ENCODE results near the gene RCBTB2. TPM values are rescaled to one million over a fixed set of nuclear protein-coding genes. Genes with fewer than 3 reads are reported as not detected.

Gene RCBTB2
- total RNA-seq, 2 donors from 2014 or later = 1.6 to 6.0 TPM

DNA sequence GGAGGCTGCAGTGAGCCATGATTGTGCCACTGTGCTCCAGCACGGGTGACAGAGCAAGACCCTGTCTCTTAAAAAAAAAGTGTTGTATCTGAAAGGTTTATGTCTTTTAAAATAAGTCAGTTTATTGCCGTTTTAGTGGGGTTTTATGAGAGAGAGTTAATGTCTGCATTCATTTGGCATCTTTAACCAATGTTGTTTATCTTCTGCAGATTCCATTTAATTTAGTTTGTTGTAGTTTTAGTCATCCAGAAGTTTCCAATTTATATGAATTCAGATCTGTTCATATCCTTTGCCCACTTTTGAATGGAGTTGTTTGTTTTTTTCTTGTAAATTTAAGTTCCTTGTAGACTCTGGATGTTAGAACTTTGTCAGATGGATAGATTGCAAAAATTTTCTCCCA is 83.2 kb downstream of the RCBTB2 start:
- Histone ChIP-seq H3K27ac (no peak overlapping the region), H3K4me1 (no peaks in the 10 kb centered on the region), H3K36me3 (replicated peaks in 1 of 2; ENCODE audit: insufficient read depth in 1 of 2, low read depth in 2 of 2) (no peaks in the 10 kb centered on the region), H3K9me3 (no peaks in the 10 kb centered on the region), H3K4me3 (no peak overlapping the region), H3K27me3 (no peaks in the 10 kb centered on the region)
- TF ChIP-seq, protein P1, sequence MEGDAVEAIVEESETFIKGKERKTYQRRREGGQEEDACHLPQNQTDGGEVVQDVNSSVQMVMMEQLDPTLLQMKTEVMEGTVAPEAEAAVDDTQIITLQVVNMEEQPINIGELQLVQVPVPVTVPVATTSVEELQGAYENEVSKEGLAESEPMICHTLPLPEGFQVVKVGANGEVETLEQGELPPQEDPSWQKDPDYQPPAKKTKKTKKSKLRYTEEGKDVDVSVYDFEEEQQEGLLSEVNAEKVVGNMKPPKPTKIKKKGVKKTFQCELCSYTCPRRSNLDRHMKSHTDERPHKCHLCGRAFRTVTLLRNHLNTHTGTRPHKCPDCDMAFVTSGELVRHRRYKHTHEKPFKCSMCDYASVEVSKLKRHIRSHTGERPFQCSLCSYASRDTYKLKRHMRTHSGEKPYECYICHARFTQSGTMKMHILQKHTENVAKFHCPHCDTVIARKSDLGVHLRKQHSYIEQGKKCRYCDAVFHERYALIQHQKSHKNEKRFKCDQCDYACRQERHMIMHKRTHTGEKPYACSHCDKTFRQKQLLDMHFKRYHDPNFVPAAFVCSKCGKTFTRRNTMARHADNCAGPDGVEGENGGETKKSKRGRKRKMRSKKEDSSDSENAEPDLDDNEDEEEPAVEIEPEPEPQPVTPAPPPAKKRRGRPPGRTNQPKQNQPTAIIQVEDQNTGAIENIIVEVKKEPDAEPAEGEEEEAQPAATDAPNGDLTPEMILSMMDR (IDR thresholded peaks at IDR 0.05) = no peak
- no peak for TF ChIP-seq POLR2A (IDR thresholded peaks at IDR 0.05)
- DNase-seq (no peak), ATAC-seq (no peak)
- intact Hi-C loops (cut with DNase I) = no loop called here
- 71 to 86% methylated on average over 2 of the region's 2 CpGs for WGBS, 2 donors

GRCh38 chr13:48448959-48449614 is 83.8 kb downstream of the RCBTB2 start:
- H3K4me3 ChIP-seq = no peak overlapping the region
- intact Hi-C loops (cut with DNase I) = no loop called here
- WGBS, 2 donors = 50 to 59% methylated on average over 6 of the region's 6 CpGs
- DNase-seq (no peak), ATAC-seq (no peak)
- TF ChIP-seq, protein P1 (IDR thresholded peaks at IDR 0.05) = no peak
- no peak for TF ChIP-seq POLR2A (IDR thresholded peaks at IDR 0.05)
- peak overlapping the region in 1 of 4 donors; percentile 46 for H3K27ac ChIP-seq
- H3K4me1 ChIP-seq = no peaks in the 10 kb centered on the region
- H3K9me3 ChIP-seq = no peaks in the 10 kb centered on the region
- no peaks in the 10 kb centered on the region for H3K36me3 ChIP-seq (replicated peaks in 1 of 2; ENCODE audit: insufficient read depth in 1 of 2, low read depth in 2 of 2)
- H3K27me3 ChIP-seq = no peaks in the 10 kb centered on the region

GRCh38 chr13:48448285-48448958 is 84.5 kb downstream of the RCBTB2 start:
- 73 to 78% methylated on average over 3 of the region's 3 CpGs for WGBS, 2 donors
- intact Hi-C loops (cut with DNase I) = no loop called here
- H3K36me3 ChIP-seq (replicated peaks in 1 of 2; ENCODE audit: insufficient read depth in 1 of 2, low read depth in 2 of 2) = no peaks in the 10 kb centered on the region
- no peak overlapping the region for H3K4me3 ChIP-seq
- peak overlapping the region in 1 of 4 donors; percentile 46 for H3K27ac ChIP-seq
- ATAC-seq (no peak), DNase-seq (no peak)
- H3K27me3 ChIP-seq = no peaks in the 10 kb centered on the region
- TF ChIP-seq, protein P1 (IDR thresholded peaks at IDR 0.05) = no peak
- TF ChIP-seq POLR2A (IDR thresholded peaks at IDR 0.05) = no peak
- no peaks in the 10 kb centered on the region for H3K4me1 ChIP-seq
- no peaks in the 10 kb centered on the region for H3K9me3 ChIP-seq

GRCh38 chr13:48446464-48446863 is 86.4 kb downstream of the RCBTB2 start:
- no peaks in the 10 kb centered on the region for H3K36me3 ChIP-seq (replicated peaks in 1 of 2; ENCODE audit: insufficient read depth in 1 of 2, low read depth in 2 of 2)
- intact Hi-C loops (cut with DNase I) = no loop called here
- no peak overlapping the region for H3K4me3 ChIP-seq
- no peaks in the 10 kb centered on the region for H3K9me3 ChIP-seq
- ATAC-seq (no peak), DNase-seq (no peak)
- no peaks in the 10 kb centered on the region for H3K27me3 ChIP-seq
- H3K27ac ChIP-seq = peak overlapping the region in 1 of 4 donors; percentile 5
- H3K4me1 ChIP-seq = no peaks in the 10 kb centered on the region
- TF ChIP-seq, protein P1 (IDR thresholded peaks at IDR 0.05) = no peak
- no peak for TF ChIP-seq POLR2A (IDR thresholded peaks at IDR 0.05)
- 93 to 96% methylated on average over 1 of the region's 1 CpG for WGBS, 2 donors
